EH (cell line): ENCODE measurements around the gene POLA2.
A peak's percentile ranks its signal among the peaks of the same experiment; 100 is the strongest.

Experiments
- DNase-seq: peaks from one replicate; pipeline ENCODE4 v3.0.0-alpha.2; 2015; ENCODE audit warnings: low read depth

POLA2 gene

DNA sequence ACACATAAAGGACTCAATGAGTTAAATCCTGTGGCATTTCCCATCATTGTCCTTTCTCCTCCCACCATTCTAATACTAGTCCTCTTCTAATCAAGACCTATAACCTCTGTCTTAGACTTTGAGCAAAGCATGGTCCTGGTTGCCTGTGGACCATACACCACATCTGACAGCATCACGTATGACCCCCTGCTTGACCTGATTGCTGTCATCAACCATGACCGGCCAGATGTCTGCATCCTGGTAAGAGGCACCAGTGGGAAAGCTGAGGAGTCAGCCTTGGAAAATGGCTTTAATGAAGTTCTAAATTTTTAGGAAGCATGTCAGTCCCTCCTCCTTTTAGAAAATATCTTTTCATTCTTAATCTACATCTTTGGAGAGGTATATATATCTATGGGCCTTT is 25.8 kb downstream of the POLA2 start:
- no peak for DNase-seq

DNA sequence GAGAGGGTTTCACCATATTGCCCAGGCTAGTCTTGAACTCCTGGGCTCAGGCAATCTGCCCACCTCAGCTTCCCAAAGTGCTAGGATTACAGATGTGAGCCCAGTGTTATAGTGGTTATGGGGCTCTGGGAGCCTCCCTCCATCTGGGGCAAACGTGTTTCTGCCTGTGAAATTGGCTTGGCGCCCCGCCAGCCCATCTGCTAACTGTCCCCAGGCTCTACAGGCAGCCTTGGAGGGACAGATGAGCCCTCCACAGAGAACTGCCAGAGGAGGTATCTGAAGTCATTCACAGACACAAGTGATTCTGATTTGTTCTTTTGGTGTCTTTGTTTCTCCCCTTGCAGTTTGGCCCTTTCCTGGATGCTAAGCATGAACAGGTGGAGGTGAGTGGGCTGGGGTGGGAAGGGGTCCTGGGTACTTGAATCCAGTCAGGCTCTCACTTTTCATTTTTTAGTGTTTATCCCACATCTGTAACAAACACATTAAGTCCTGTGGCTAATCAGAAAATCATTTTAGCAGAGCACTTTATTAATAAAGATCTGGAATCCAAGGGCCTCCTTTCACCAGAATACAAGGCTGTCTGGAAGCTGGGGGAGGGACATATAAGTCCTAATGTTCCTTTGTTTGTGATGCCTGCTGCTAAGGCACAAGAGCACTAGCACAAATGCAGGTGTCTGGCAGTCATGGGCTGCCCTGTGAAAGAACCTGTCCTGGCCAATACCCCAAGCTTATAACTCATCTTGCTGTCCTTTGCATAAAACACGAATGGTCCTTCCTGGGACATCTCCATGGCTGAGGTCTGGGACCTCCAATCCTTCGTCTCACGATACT is 27.2 kb downstream of the POLA2 start:
- DNase-seq: peak; percentile 61

GRCh38 chr11:65290448-65291165 is 28.8 kb downstream of the POLA2 start:
- DNase-seq: peak; percentile 99

GRCh38 chr11:65291613-65292012 is 29.9 kb downstream of the POLA2 start:
- peak; percentile 87 for DNase-seq

GRCh38 chr11:65292890-65293289 is 31.1 kb downstream of the POLA2 start:
- no peak for DNase-seq

DNA sequence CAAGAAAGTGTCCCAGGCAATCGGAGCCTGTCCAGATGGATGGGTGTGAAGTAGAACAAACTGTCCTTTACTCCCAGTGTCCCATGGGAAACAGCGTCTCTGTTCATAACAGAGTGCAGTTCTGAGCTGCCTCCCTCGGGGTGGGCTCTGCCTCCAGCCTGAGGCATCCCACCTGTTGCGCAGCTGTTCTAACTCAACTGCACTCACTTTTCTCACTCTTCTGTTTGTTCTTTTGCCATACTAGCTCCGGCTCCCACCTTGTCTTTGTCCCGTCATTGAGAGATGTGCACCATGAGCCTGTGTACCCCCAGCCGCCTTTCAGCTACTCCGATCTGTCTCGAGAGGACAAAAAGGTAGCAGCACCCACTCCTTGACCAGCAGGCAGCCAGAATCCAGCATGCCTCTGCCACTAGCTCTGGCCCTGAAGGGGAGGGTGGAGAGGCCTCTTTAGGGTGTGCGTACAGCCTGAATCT is 32.2 kb downstream of the POLA2 start:
- no peak for DNase-seq

GRCh38 chr11:65295001-65295400 is 33.2 kb downstream of the POLA2 start:
- DNase-seq: no peak

DNA sequence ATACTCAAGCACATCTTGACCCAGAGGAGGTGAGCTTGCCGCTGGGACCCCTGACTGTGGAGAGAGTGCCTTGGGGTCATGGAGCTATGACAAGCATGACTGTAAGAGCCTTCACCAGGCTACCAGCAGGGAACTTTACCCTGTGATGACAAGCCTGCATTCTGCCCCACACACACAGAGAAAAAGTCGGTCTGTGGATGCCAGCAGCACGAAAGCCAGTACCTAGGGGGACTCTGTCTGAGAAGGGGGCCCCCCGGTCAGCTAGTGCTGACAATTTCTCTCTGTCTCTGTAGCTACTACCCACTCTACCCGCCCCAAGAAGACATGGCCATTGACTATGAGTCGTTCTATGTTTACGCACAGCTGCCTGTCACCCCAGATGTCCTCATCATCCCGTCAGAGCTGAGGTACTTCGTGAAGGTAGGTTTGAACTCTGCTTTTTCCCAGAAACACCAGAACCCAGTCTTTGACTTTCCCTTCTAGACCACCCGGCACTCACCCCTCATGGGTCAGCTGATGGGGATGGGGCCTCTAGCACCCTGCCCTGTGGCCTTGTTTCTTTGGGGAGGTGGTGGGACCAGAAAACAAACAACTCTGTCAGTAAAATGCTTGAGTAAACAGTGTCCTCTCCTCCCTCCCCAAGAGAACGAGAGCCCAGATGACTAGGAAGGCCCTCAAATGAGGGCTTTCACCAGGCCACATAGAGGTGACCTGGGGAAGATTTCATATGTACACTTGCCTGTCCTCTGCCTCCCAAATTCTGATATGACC is 34.0 kb downstream of the POLA2 start:
- no peak for DNase-seq

DNA sequence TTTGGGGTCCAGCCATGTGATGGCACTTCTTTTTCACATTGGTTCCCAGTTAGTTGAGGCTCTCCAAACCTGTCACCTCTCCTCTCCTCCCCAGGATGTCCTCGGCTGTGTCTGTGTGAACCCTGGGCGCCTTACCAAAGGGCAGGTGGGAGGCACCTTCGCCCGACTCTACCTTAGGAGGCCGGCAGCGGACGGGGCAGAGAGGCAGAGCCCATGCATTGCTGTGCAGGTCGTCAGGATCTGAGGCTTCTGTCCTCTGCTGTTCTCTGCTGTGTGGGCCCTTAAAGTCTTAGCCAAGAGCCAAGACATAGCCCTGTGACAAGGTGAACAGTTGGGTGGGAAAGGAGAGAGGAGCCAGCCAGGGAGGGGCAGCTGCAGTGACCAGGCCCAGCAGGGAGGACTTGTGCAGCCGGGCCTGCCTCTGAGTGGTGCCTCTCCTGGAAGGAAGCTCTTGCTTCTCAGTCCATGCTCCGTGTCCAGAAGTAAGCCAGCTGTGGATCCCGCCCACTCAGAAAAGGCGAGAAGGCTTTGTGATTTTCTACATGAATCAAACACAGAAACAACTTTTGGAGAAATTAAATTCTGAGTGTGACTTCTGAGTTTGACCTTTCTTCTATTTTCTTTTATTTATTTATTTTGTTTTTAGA is 35.4 kb downstream of the POLA2 start:
- no peak for DNase-seq

- peak; percentile 44 for DNase-seq
Observed at GRCh38 chr11:65298131-65298535, 36.4 kb downstream of the POLA2 start.

DNA sequence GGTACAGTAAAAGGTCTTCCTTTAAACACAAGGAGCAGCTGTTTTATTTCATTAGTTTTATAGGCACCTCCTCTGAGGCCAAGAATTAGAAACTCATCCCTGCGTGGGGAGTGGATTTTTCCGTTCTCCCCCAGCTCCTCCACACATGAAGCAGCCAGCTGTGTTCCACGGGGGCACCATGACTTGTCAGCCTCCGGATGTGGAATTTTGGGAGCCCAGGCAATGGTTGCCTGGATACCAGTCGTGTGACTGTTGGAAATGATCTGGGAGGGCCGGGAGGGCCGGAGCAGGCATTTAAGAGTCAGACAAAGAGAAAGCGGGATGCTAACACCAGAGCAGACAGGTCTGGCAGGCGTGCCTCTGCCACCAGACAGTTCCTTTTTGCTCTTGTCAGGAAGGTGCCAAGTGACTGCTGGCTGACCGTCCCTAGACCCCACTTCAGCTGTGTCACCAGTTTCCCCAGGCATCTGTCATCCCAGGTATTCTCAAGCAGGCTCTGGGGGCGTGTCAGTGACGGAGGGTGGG is 37.0 kb downstream of the POLA2 start:
- peak; percentile 81 for DNase-seq

DNA sequence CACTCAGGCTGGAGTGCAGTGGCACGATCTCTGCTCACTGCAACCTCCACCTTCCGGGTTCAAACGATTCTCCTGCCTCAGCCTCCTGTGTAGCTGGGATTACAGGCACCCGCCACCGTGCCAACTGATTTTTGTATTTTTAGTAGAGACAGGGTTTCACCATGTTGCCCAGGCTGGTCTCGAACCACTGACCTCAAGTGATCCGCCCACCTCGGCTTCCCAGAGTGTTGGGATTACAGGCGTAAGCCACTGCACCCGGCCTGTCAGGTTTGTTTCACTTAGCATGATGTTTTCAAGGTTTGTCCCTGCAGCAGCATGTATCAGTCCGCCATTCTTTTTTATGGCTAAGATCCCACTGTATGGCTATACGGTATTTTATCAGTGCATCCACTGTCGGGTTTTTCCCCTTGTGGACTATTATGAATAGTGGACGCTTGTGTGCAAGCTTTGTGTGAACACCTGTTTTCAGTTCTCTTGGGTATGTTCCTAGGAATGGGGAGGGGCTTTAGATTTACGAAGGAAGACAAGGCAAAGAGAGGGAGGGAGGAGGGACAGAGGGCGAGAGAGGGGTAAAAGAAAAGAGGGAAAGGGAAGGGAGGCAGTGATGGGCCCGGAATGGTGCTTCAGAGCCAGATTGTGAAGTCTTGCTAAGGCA is 39.0 kb downstream of the POLA2 start:
- no peak for DNase-seq

DNA sequence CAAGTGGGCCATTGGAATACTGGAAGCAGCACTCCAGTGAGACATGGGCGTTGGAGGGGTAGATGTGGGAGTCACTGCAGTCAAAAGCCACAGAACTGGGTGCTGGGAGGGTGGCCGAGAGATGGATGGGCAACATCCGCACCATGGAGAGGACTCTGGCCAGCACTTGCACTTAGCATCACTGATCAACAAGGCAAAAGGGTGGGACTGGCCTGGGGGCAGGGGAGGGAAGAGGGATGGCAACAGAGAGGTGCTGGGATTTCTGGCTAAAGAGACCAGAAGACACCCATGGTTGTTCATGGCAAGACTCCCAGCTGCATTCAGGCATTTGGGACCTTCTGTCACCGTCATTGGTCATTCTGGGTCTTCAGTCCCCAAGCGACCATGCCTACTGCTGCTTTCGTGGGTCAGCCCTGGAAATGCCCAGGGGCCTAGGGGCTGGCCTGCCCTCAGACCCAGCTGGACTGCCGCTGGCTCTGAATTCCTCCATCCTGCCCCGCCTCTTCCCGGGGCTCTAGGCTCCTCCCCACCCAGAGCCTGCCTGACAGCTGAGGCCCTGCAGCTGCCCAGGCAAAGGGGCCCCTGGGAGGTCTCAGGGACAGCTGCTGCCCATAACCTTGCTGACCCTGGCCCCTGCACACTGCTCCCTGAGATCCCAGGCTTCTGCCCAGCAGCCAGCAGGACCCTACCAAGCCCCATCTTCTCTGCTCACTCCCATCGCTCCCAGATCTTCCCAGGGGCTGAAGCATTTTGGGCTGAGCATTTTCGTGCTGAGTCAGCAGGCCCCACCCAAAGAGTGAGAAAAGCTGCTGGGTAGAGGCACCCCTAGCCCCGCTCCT is 39.9 kb downstream of the POLA2 start:
- DNase-seq: peak; percentile 36

GRCh38 chr11:65303555-65303954 is 41.8 kb downstream of the POLA2 start:
- DNase-seq: no peak

DNA sequence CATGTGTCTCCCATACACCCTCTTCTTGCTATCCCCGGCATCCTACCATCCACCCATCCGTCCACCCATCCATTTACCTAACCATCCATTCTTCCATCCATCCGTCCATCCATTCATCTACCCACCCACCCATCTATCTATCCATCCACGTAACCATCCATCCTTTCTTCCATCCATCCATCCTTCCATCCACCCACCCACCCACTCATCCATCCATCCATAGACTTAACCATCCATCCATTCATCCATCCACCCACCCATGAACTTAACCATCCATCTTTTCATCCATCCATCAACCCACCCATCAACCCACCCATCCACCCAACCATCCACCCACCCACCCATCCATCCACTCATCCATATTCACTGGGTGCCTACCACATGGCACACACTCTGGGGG is 42.3 kb downstream of the POLA2 start:
- no peak for DNase-seq

DNA sequence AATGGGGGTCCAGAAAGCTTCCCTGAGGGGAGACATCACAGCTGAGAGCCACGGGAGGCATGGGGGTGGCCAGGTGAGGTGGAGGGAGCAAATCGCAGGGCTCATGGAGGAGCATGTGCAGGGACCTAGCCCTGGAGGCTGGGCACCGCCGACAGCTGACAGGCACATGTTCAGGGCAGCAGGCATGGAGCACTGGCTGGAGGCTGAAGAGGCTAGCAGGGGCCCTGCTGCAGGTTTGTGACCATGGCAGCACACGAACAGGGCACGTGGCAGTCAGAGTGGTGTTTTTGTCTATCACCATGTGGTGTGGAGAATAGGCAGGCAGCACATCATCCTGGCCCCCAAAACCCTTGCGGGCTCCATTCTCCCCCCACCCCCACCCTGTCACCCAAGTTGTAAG is 42.9 kb downstream of the POLA2 start:
- DNase-seq: no peak

DNA sequence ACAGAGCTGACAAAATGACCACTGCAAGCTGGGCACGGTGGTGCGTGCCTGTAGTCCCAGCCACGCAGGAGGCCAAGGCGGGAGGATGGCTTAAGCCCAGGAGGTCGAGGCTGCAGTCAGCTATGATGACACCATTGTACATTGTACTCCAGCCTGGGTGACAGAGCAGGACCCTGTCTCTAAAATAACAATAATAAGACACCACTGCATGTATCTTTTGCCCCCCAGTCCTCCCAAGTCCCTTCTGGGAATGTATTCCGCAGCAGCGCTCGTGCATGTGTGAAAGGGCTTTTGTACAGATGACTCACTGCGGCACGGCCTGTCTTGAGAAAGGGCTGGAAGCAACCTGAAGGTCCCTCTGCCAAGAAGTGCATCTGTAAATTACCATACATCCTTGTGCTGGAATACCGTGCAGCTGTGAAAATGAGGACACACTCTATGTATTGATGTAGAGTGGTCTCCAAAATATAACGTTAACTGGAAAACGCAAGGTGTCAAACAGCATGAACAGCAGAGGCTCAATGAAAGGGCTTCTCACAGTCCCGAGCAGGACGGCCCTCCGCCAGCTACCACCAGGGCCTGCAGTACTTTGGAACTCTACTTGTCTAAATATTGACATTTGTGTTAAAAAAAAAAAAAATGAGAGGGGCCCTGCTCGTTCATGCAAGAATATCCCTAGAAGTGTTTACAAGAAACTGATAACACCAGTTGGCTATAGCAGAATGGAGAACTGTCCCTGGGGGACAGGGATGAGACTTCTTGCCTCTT is 43.9 kb downstream of the POLA2 start:
- DNase-seq: peak; percentile 60

DNA sequence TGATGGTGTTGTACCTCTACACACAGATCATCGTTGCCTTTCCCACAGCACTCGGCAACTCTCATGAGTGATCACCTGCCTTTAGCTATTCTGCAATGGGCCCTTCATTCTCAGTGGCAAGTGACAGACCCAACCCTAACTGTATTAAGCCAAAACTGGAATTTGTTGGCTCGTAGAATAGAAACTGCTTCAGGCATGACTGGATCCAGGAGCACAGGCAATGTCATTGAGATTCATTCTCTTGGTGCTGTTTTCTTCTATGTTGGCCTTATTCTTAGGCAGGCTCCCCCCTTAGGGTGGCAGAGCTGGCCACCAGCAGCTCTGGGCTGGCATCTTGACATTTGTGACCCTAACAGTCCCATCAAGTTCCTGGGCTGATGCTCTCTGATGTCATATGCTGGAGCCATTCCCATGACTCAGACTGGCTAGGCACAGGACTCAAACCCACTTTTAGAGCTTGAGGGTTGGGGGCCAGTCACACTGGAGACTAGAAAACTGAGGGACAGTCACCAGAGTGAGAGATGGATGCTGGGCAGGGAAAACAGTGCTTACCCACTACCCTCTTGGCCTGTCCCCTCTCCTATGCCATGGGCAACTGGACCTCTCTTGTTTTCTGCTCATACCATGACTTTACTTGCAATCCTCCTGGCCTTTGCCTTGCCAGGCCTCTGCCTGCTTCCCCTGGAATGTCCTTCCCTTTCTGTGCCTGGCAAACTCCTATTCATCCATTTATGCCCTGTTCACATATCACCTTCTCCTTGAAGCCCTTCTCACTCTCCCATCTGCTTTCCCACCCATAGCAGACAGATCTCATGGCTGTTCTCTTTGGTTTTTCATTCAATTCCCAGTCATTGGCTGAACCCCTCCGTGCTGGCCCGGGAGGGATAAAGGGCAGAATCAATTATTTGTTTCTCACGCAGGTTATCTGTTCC is 45.8 kb downstream of the POLA2 start:
- DNase-seq: peak; percentile 43
